HL-60/S4 treated with retinoic acid at 250 ng/mL for 4 days and 3 days (cell line): Measurements from ENCODE around the gene CHSY1.

Experiments
- in situ Hi-C: fragments of 300-500 bp; cut with MboI; formaldehyde crosslinking; loops from 2 replicates; pipeline ENCODE4 v1.7.0; 2022; ENCODE audit warnings: low sequenced_read_pairs

CHSY1 gene

DNA sequence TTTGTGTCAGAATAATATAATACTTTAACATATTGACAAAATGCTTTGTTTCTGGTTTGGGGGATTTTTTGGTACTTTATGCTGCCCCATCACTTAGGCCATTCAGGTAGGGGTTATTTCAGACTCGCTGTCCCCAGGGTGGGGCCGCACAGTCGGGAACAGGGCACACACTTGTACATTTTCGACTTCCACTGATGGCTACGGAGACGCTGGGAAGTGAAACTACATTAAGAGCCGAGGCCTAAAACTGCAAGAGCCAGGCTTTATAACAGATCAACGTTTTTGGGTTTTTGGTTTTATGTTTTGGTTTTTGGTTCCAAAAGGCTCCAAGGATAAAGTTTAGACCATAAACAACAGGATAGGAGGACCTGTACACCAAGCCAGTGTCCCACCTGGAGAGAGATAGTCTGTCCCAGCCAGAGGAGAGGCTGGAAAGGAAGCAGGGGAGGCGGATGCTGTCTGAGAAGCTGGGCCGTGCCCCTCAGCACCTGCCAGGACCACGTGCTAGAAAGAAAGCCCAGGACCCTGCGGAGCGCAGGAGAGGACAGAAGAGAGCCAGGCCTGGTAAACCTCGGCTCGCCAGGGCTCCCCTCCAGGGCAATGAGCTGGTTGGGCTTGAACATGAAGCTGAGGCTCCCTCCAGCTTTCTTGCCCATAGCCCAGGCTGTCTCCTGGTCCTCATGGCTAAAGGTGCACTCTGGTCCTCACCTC lies 111.7 kb downstream of the CHSY1 start:
- in situ Hi-C loops: no loop called here

DNA sequence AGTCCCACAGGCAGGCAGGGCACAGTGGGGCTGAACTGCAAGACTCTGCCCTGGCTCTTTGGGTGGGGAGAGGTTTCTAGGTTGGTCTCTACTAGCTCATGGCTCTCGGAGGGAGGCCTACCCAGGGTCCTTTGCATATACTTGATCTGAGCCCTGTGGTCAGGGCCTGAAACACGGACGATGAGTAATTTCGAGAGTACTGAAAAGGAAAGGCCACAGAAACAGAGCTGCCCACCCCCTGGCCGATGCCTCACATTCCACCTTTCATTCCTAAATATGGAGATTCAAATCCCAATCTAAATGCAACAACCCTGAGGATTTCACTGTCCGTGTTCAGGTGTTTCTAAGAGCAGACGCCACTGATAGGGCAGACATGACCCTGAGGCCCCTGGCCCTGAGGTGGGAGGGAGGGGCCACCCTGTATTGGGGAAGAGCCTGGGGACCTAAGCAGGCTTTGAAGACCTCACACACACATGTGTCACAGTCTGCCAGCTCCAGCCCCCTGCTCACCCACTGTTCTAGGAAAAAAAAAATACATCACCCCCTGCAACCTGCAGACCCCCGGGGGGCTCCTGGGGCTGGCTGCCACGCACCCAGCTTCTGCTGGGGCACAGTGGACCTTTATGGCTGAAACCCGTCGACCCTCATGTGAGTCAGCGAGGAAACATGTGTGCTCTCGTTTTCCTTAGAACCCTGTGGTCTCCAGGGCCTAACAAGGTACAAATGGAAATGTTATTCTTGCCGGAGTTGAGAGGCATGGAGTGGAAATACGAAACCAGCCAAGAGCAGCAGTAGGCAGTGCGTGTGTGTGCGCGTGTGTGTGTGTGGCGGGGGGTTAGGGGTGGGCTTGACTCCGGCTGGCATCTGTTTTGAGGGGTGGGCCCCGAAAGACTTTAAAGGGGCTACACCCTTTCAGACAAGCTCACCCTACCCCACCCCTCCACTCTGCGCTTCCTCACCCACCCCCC lies 112.7 kb downstream of the CHSY1 start:
- in situ Hi-C loops: no loop called here

DNA sequence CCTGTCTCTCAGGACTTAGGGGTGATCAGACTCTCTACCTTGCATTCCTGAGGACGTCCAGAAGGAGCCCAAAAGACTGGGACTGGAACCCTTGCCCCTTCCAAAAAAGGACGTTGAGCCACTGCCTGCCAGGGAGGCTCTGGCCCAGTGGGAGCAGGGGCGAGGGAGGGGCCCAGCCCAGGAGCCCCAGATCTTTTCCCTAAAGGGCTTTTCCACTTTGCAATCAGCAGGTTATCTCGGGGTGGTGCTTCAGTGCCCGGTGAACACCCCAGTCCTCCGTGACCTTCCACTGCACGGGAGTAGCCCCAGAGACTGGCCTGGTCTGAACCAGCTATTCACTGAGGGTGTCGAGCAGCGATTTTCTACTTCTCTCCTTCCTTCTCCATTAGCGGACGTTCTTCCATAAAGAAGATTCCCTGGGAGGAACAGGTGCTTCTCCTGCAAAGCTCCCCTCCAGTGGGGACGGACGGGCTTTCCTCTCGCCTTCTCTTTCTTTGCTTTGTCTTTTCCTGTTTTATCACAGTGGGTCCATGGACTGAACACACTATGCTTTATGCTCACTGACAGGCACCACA lies 113.7 kb downstream of the CHSY1 start:
- in situ Hi-C loops: no loop called here

DNA sequence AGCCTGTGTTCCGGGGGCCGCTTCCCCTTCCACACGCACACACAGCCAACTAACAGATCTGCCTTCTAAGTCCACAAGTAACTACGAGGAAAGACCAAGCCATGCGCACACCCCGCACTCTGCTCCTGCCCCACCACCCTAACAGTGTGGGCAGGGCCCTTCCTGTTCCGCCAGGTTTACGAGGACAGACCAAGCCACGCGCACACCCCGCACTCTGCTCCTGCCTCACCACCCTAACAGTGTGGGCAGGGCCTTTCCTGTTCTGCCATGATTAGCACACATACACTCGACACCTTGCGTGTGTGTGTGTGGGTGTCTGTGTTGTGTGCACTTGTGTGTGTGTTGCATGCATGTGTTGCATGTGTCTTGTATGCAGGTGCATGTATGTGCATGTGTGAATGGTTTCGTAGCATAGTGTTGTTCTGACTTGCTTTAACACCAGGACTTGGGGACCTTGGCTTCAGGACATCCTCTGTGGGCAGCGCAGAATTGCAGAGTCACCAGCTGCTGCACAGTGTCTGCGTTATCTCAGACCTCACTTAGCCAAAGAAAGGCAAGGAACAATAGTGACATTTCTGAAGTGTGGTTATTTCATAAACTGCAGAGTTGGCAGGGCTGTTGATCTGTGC lies 114.4 kb downstream of the CHSY1 start:
- in situ Hi-C loops: no loop called here

DNA sequence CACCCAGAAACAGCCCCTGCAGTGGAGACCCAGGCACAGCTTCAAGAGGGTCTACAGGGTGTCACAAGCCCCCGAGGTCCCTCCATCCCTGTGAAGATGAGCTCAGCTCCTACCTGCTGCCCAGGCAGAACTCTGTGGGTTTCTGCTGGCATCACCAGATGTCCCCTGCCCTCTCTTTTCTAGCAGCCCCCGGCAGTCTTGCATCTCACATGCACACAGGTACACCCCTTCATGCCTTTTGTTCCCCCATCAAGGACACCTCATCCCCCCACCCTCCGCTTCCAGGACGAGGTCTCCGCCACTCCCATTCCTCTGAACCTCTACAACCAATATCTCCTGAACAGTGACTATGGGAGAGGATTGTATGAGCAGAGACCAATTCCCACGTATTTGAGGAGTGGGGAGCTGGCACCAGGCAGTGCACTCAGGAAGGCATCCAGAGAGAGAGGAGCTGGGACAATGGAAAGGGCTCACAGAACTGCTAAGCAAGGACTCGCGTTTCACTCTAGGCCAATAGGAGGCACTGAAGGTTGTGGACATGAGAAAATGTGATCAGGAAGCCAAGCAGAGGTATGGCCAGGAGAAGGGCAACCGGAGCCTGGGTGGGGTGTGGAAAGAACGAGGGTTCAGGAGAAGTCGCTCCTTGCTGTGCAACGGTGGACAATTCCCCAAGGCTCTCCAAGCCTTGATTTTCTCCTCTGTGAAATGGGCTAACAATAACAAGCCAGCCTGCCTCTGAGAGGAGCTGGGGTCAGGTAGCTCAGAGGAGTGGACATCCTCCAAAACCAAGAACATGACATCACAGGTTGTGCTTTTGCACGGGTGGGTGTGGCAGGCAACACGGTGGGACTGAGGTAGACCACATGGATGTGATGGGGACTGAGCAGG lies 115.2 kb downstream of the CHSY1 start:
- in situ Hi-C loops: no loop called here

DNA sequence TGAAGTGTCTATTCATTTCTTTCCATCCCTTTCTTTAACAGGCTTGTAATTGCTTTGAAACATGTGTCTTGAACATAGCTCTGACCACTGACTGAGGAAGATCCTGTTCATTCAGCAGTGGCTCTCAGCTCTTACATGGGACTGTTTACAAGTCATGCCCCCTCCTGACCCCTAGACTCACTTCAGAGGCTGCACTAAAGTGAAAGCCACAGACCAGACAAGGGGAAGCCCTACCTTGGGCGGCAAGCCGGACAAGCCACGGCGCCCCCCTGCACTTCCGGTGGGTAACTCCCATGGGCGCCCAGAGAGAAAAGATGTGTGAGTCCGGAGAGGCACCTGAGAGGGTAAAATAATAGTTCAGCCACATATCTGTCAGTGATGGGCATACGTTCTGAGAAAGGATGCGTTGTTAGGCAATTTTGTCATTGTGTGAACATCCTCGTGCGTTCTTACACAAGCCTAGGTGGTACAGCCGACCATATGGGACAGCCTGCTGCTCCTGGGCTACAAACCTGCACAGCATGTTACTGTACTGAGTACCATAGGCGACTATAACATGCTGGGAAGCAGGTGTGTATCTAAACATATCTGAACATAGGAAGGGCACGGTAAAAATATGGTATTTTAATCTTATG lies 116.2 kb downstream of the CHSY1 start:
- in situ Hi-C loops: no loop called here

DNA sequence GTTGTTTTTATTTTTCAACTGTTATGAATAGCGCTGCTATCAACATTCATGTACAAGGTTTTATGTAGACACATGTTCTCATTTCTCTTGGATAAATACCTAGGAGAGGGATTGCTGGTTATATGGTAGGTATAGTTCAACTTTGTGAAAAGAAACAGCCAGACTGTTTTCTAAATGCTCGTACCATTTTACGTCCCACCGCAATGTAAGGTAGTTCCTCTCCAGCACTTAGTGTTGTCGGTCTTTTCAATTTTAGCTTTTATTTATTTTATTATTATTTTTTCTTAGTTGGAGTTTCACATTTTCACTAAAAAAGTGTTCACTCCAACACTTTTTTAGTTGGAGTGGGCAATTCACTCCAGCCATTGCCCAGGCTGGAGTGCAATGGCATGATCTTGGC lies 117.1 kb downstream of the CHSY1 start:
- in situ Hi-C loops: no loop called here

DNA sequence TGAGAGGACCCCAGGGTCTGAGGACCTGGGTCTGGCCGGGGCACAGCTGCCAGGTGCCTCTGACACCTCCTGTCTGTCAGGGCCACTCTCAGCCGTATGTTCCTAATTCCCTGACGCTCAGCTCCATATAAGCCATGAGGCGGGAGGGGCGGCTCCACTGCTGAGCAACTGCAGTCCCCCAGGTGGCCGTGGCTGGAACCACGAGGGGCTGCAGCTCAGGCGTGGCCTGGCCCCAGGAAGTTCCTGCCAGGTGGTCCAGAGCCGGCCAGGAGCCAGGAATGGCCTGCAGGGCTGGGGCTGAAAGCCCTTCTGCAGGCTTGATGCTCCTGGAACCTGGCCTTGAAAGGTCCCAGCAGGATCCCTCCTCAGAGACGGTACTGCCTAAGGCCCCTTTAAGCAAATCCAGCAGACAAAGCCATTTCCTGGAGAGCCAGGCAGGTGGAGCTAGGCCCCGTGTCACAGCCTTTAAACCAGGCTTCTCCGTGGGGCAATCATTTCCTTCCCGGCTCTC lies 118.0 kb downstream of the CHSY1 start:
- in situ Hi-C loops: no loop called here

DNA sequence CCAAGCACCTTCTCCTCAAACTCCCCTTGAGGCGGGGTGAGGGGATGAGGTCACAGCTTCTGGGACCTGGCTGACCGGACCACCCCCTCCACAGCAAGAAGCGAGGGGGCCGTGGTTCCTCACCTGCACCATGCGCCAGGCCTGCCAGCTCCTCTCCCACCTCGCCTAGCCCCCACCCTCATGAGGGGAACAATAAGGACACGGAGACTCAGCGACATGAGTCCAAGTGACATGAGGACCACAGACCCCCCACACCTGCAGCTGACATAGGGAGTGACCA lies 118.7 kb downstream of the CHSY1 start:
- in situ Hi-C loops: no loop called here

DNA sequence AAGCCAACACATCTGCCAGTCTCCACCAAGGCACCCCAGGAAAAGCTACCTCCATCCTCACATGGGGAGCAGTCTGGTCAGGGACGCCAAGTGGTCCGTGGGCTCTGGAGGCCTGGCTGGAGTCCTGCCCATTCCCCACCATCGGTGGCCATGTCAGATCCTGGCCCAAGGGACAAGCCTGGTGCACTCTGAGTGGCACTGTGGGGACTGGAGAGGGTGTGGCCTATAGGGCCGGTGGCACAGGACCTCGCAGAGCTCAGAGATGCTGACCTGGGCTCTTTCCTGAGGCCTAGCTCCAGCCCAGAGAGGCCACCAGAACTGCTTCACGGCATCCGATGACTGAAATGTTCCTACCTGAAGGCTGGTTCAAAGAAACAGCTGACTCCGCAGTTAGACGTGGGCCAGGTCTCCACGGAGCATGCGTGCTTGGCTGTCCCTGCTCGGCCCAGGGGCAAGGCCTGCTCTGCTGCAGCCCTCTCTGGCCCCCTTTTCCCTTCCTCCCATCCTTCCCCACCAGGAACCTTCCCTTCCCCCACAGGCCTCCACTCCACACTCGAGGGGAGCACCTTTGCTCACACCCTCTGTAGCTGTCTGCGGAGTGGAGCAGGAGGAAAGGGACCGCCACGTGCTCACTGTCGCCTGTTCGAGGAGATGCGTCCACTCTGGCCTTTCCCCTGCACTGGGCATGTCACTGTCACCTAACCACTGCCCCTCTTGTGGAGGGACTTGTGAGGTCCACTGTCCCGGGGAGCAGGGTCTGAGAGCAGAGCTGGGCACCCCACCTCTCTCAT lies 119.3 kb downstream of the CHSY1 start:
- in situ Hi-C loops: no loop called here

DNA sequence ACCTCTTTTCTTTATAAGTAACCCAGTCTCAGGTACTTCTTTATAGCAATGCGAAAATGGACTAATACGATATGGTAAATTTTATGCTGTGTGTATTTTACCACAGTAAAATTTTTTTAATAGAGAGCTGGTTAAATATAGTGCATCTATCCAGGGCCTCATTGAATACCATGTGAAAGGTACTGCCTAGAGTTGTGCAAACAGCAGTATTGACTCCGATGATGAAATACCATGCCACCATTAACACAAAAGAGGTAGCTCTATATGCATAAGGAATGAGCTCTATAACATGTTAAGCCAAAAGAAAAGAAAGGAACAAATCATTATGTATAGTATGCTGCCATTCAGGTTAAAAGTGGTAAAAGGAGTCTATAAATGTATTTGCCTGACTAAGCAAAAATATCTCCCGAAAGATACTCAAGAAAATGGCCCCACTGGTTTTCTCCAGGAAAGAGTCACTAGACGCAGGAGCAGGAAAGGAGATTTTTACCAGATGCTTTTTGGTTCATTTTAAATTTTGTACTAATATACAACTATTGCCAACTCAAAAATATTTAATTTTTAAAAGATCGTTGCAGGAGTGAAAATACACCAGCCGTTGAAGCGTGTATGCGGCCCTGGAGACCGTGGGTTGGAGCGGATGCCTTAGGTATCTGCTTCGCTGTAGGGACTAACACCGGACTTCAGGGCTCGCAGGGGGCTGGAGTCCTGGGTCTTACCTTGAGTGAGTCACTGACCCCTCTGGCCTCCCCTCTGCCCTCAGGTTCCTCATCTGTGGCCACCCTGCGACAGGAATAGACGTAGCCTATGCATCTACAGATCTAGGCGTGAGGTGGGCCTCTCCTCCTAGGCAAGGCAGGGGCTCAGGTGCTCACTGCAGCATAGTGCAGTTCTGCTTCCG lies 120.1 kb downstream of the CHSY1 start:
- in situ Hi-C loops: no loop called here

DNA sequence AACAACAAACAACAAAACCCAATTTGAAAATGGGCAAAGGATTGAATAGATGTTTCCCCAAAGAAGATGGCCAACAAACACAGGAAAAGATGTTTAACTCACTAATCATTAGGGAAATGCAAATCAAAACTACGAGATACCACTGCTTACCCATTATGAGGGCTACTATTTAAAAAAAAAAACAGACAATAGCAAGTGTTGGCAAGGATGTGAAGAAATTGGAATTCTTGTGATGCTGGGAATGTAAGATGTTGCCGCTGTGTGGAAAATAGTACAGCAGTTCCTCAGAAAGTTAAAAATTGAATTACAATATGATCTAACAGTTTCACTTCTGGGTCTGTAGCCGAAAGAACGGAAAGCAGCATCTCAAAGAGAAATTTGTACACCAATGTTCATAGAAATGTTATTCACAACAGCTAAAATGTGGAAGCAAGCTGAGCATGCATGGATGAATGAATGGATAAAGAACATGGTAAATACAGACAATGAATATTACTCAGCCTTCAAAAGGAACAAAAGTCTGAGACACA lies 121.9 kb downstream of the CHSY1 start:
- in situ Hi-C loops: no loop called here

DNA sequence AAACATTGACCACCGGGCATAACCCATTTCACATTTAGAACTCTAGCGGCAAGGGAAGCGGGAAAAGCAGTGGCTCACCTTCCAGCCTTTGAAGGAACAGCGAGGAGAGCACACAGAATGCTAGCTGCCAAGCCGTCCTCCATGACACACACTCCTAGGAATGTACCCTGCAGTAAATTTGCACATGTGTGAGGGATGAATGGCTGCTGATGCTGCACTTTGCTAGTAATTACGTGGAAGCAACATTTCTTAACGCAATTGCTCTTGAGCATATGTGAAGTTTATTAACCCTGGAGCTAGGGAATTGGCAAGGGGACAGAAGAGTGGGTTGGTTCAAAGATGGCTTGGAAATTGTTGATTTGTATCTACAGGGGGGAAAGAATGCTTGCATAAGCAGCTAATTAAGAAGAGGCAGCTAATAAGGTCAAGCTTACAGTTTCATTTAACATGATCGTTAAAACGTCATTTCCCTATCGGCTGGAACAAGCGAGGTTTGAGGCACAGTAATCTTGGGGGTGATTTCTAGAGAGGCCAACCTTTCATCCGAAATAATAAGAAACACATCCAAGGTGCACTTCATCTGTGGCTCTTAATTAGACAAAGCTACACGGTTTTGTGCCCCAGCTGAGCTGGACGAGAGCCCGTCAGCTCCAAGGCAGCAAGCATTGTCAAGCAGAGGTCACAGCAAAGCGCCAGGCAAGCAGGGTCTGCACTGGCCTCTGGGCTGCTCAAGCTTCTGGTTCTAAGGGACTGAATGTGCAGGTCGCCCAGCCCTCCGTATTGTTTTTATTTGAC lies 123.4 kb downstream of the CHSY1 start:
- in situ Hi-C loops: no loop called here

DNA sequence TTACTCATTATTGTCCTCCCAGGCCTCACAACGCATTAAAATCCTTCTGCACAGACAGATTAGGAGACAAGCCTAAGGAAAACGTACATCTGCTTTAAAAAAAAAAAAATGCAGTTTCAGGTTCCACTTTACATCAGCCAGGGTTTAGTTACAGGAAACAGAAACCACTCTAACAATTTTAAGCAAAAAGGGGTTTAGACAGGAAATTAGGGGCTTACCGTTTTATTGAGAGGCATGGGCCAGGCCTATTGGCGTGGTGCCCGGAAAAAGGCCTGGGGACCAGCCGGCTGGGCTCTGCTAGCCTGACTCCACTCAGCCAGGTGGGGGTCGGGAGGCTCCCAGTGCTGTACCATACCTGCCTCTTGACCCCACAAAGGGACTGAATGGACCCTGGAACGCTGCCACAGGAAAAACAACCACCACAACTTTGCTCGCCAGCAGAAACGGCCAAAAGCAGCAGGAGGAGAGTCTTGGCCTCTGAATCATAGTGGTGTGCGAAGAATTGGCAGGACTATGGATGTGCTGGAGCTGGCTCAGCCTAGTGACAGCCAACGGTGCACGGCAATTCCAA lies 124.3 kb downstream of the CHSY1 start:
- in situ Hi-C loops: no loop called here

DNA sequence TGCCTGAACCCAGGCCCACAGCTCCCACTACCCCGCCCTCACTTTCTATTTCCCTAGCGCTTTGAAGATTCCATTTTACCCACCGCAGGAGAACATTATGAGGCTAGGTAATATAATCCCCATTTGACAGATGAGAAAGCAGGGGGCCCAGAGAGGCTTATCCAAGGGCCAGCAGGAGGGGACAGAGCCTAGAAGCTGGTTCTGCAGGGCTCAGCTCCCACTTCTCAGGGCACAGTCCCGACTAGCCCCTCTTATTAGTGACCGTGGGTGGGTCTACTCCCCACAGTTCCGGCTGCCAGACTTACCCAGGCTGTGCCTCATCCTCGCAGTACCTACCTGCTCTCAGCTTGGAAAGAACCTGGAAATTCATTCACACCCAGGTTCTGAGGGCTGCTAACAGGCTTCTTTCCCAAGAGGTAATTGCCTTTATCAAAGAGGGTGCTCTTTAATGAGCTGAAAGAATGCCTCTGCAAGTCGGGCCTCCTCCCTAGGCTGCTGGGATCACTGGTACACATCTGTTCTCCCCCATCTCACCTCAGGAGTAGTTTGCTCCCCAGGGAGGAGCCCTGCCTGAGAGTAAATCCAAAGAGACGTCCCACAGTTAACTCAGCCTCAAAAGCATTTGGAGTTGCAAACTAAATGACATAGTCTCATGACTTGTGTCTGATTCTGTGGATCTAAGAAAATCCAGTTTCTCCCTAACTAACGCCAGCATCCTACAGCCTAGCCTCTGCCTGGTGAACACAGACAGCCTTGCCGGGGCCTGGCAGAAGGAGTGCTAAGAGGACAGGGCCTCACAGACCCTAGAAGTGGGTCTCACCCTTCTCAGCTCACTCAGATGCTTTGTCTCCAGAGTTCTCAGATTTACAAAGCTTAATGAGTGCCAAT lies 125.0 kb downstream of the CHSY1 start:
- in situ Hi-C loops: no loop called here
